Neural cell (in vitro differentiated cells): ENCODE results near the gene MIAT. TPM values are rescaled to one million over a fixed set of nuclear protein-coding genes. Genes with fewer than 3 reads are reported as not detected.

Experiments
- H2AFZ ChIP-seq: fragments of 200-600, 300-800 bp; sonication (generic), shearing (Covaris generic); 2 replicates; pipeline ENCODE4 v1.6.0; 2014; ENCODE audit warnings: low read depth, mild to moderate bottlenecking, antibody characterized with exemption, low read length, moderate library complexity
- H3F3A ChIP-seq: fragments of 200-600 bp; shearing (Covaris generic); 2 replicates; pipeline ENCODE4 v1.6.1; 2016; ENCODE audit warnings: mild to moderate bottlenecking, moderate library complexity, mixed read lengths, antibody characterized with exemption, low read length; ENCODE audit not compliant: insufficient read depth, poor library complexity, severe bottlenecking
- H3K27ac ChIP-seq: fragments of 200-600, 300-800 bp; sonication (generic), shearing (Covaris generic); 2 replicates; pipeline ENCODE4 v1.5.1; 2014; ENCODE audit warnings: mild to moderate bottlenecking, low read length, moderate library complexity
- H3K27me3 ChIP-seq: fragments of 300-800, 200-600 bp; sonication (generic), shearing (Covaris generic); 2 replicates; pipeline ENCODE4 v1.6.0; 2014; ENCODE audit warnings: mild to moderate bottlenecking, low read depth, low read length, moderate library complexity; ENCODE audit not compliant: insufficient read depth
- H3K36me3 ChIP-seq: fragments of 300-800, 200-600 bp; sonication (generic), shearing (Covaris generic); 2 replicates; pipeline ENCODE4 v1.5.1; 2014; ENCODE audit warnings: mild to moderate bottlenecking, antibody characterized with exemption, low read length, moderate library complexity; ENCODE audit not compliant: insufficient read depth
- H3K4me2 ChIP-seq: fragments of 300-800, 200-600 bp; sonication (generic), shearing (Covaris generic); 2 replicates; pipeline ENCODE4 v1.6.0; 2014; ENCODE audit warnings: mild to moderate bottlenecking, low read length
- H3K4me3 ChIP-seq: fragments of 300-800, 200-600 bp; sonication (generic), shearing (Covaris generic); 2 replicates; pipeline ENCODE4 v1.5.1; 2014; ENCODE audit warnings: mild to moderate bottlenecking, low read length, moderate library complexity
- H3K79me2 ChIP-seq: fragments of 200-600 bp; shearing (Covaris generic); replicated peaks from 2 replicates; pipeline ENCODE4 v1.6.0; 2014; ENCODE audit warnings: mild to moderate bottlenecking, low read length, moderate library complexity; ENCODE audit not compliant: insufficient read depth
- H3K9ac ChIP-seq: fragments of 300-800, 200-600 bp; sonication (generic), shearing (Covaris generic); 2 replicates; pipeline ENCODE4 v1.6.1; 2016; ENCODE audit warnings: mild to moderate bottlenecking, low read length, mixed read lengths
- H3K9me2 ChIP-seq: fragments of 200-600 bp; shearing (Covaris generic); 2 replicates; pipeline ENCODE4 v1.6.1; 2016; ENCODE audit warnings: mild to moderate bottlenecking, low read length, mixed read lengths; ENCODE audit not compliant: insufficient read depth
- H3K9me3 ChIP-seq: fragments of 200-600, 300-800 bp; sonication (generic), shearing (Covaris generic); 2 replicates; pipeline ENCODE4 v1.6.1; 2016; ENCODE audit warnings: mild to moderate bottlenecking, mixed run types, low read length, moderate library complexity, mixed read lengths
- H4K20me1 ChIP-seq: fragments of 200-600 bp; shearing (Covaris generic); 2 replicates; pipeline ENCODE4 v1.6.1; 2016; ENCODE audit warnings: mild to moderate bottlenecking, mixed run types; ENCODE audit not compliant: insufficient read depth
- CTCF ChIP-seq: fragments of 450-650 bp; IDR thresholded peaks from 2 replicates; pipeline ENCODE4 v1.5.1; 2014; ENCODE audit warnings: antibody characterized with exemption, mild to moderate bottlenecking, moderate library complexity; ENCODE audit not compliant: poor library complexity, severe bottlenecking
- EP300 ChIP-seq: fragments of 450-650 bp; conservative IDR thresholded peaks from 2 replicates; pipeline ENCODE4 v1.6.1; 2014; ENCODE audit warnings: antibody characterized with exemption, mild to moderate bottlenecking, moderate library complexity; ENCODE audit not compliant: poor library complexity, severe bottlenecking
- EZH2 ChIP-seq: fragments of 200-600, 300-800 bp; shearing (Covaris generic), sonication (generic); IDR thresholded peaks from 2 replicates; pipeline ENCODE4 v1.6.1; 2014; ENCODE audit warnings: antibody characterized with exemption, low read length, borderline replicate concordance, mild to moderate bottlenecking; ENCODE audit not compliant: insufficient read depth, poor library complexity, severe bottlenecking
- MXI1 ChIP-seq: fragments of 450-650 bp; conservative IDR thresholded peaks from 2 replicates; pipeline ENCODE4 v1.6.1; 2014; ENCODE audit warnings: antibody characterized with exemption, mild to moderate bottlenecking; ENCODE audit not compliant: poor library complexity, severe bottlenecking
- POLR2AphosphoS5 ChIP-seq: IDR thresholded peaks from 2 replicates; pipeline ENCODE4 v1.6.1; 2012
- RAD21 ChIP-seq: fragments of 450-650 bp; conservative IDR thresholded peaks from 2 replicates; pipeline ENCODE4 v1.6.1; 2014; ENCODE audit warnings: antibody characterized with exemption, mild to moderate bottlenecking, moderate library complexity
- REST ChIP-seq: IDR thresholded peaks from 2 replicates; pipeline ENCODE4 v1.6.1; 2012; ENCODE audit warnings: borderline replicate concordance
- SMC3 ChIP-seq: fragments of 450-650 bp; conservative IDR thresholded peaks from 2 replicates; pipeline ENCODE4 v1.6.1; 2014; ENCODE audit warnings: antibody characterized with exemption, mild to moderate bottlenecking, moderate library complexity; ENCODE audit not compliant: poor library complexity
- TAF1 ChIP-seq: IDR thresholded peaks from 2 replicates; pipeline ENCODE4 v1.6.1; 2012; ENCODE audit warnings: low read depth
- polyA plus RNA-seq: library from polyadenylated mRNA; depleted of rRNA; stranded (reverse); fragments of >200 nt; gene quantifications from 2 replicates; pipeline ENCODE4 v1.2.3, GENCODE V29; 2014

Gene MIAT
- polyA plus RNA-seq, 1 donor from 2014 or later, result 529 TPM

- Histone ChIP-seq H3K9me3 (peaks cover 3% of the 10 kb centered on the region), H4K20me1 (no peaks in the 10 kb centered on the region), H3F3A (no peaks in the 10 kb centered on the region), H3K79me2 (no peaks in the 10 kb centered on the region), H3K9ac (peak overlapping the region; percentile 24), H2AFZ (no peak overlapping the region), H3K27me3 (no peaks in the 10 kb centered on the region), H3K4me2 (no peak overlapping the region), H3K9me2 (no peaks in the 10 kb centered on the region), H3K4me3 (no peak overlapping the region), H3K36me3 (no peaks in the 10 kb centered on the region), H3K27ac (no peak overlapping the region)
- TF ChIP-seq RAD21, result peak; percentile 98
- peak; percentile 97 for TF ChIP-seq SMC3
- TF ChIP-seq CTCF, result peak; percentile 97
- no peak for TF ChIP-seq MXI1
- TF ChIP-seq EZH2, result no peak
- no peak for TF ChIP-seq REST
- TF ChIP-seq POLR2AphosphoS5, result peak; percentile 36
- no peak for TF ChIP-seq TAF1
Measured at GRCh38 chr22:26679003-26679629, 21.7 kb downstream of the MIAT start.

GRCh38 chr22:26680485-26680884 is 23.1 kb downstream of the MIAT start:
- Histone ChIP-seq H3K4me2 (no peak overlapping the region), H3K9ac (no peak overlapping the region), H3K36me3 (no peaks in the 10 kb centered on the region), H3K27ac (no peak overlapping the region), H3F3A (no peaks in the 10 kb centered on the region), H3K79me2 (no peaks in the 10 kb centered on the region), H3K9me3 (peaks cover 3% of the 10 kb centered on the region), H2AFZ (no peak overlapping the region), H3K4me3 (no peak overlapping the region), H3K9me2 (no peaks in the 10 kb centered on the region), H3K27me3 (no peaks in the 10 kb centered on the region), H4K20me1 (no peaks in the 10 kb centered on the region)
- TF ChIP-seq MXI1 (no peak), POLR2AphosphoS5 (no peak), REST (no peak), SMC3 (no peak), CTCF (no peak), TAF1 (no peak), EZH2 (no peak), EP300 (no peak), RAD21 (no peak)
